Bronchial epithelial cell (primary cell): Measurements from ENCODE around the gene FAM184B. TPM values are rescaled to one million over a fixed set of nuclear protein-coding genes. Genes with fewer than 3 reads are reported as not detected.

Source experiments
- DNase-seq: peaks from one replicate; pipeline ENCODE4 v3.0.0-alpha.2; 2010; ENCODE audit warnings: low read depth
- FAIRE-seq: peaks from 2 replicates; lab custom pipeline; 2011; peaks lifted over from hg19 to GRCh38; lab: Jason Lieb, UNC
- H3K27me3 ChIP-seq: 2 replicates; pipeline ENCODE4 v1.5.1; 2011; ENCODE audit warnings: low read length; ENCODE audit not compliant: control insufficient read depth, insufficient read depth
- H3K36me3 ChIP-seq: 2 replicates; pipeline ENCODE4 v1.5.1; 2011; ENCODE audit warnings: low read length; ENCODE audit not compliant: control insufficient read depth, insufficient read depth
- H3K4me3 ChIP-seq: 2 replicates; pipeline ENCODE4 v1.5.1; 2011; ENCODE audit warnings: mild to moderate bottlenecking, low read depth, low read length, control low read depth
- CTCF ChIP-seq: IDR thresholded peaks from 2 replicates; pipeline ENCODE4 v1.5.1; 2011; ENCODE audit warnings: mild to moderate bottlenecking, moderate library complexity, low read length, control low read depth, inconsistent platforms; ENCODE audit not compliant: insufficient read depth, severe bottlenecking
- total RNA-seq: library from RNA; depleted of rRNA; stranded (reverse); fragments of >200 nt; gene quantifications from 2 replicates; pipeline ENCODE4 v1.2.1, GENCODE V29; 2014

FAM184B gene
- total RNA-seq, 1 donor from 2014 or later = not detected

- Histone ChIP-seq H3K27me3 (no peaks in the 10 kb centered on the region), H3K4me3 (no peak overlapping the region), H3K36me3 (no peaks in the 10 kb centered on the region)
- no peak for TF ChIP-seq CTCF
- DNase-seq (no peak), FAIRE-seq (no peak)
Observed at GRCh38 chr4:17709763-17710068, 71.7 kb downstream of the FAM184B start.

GRCh38 chr4:17708992-17709762, 72.2 kb downstream of the FAM184B start:
- FAIRE-seq (no peak), DNase-seq (no peak)
- no peak for TF ChIP-seq CTCF
- Histone ChIP-seq H3K4me3 (no peak overlapping the region), H3K36me3 (no peaks in the 10 kb centered on the region), H3K27me3 (no peaks in the 10 kb centered on the region)

GRCh38 chr4:17707671-17708070, 73.8 kb downstream of the FAM184B start:
- FAIRE-seq (no peak), DNase-seq (no peak)
- no peak for TF ChIP-seq CTCF
- Histone ChIP-seq H3K36me3 (no peaks in the 10 kb centered on the region), H3K27me3 (no peaks in the 10 kb centered on the region), H3K4me3 (no peak overlapping the region)

GRCh38 chr4:17705107-17705506, 76.3 kb downstream of the FAM184B start:
- Histone ChIP-seq H3K4me3 (no peak overlapping the region), H3K36me3 (no peaks in the 10 kb centered on the region), H3K27me3 (no peaks in the 10 kb centered on the region)
- FAIRE-seq (no peak), DNase-seq (no peak)
- TF ChIP-seq CTCF = no peak

GRCh38 chr4:17704020-17704650, 77.3 kb downstream of the FAM184B start:
- no peak for FAIRE-seq

More at GRCh38 chr4:17704020-17704650, 77.3 kb downstream of the FAM184B start:
- Histone ChIP-seq H3K4me3 (no peak overlapping the region), H3K36me3 (no peaks in the 10 kb centered on the region), H3K27me3 (no peaks in the 10 kb centered on the region)
- no peak for DNase-seq
- TF ChIP-seq CTCF = no peak
